Upper lobe of left lung (tissue), 6 donors: Measurements from ENCODE around the gene NEDD4L. TPM values are rescaled to one million over a fixed set of nuclear protein-coding genes. Genes with fewer than 3 reads are reported as not detected.

Source experiments
- ATAC-seq, 2 donors: fragments of 200-7000 bp; cut with Tn5 transposase; one replicate each; pipeline ENCODE4 v1.9.1; 2022; ENCODE audit warnings: mild to moderate bottlenecking in 2 of 2, moderate library complexity in 2 of 2; ENCODE audit not compliant: low FRiP score in 2 of 2
- DNase-seq, 2 donors: peaks; one replicate each; pipeline ENCODE4 v3.0.0-alpha.2; 2019 to 2020
- H3K27ac ChIP-seq, 4 donors: fragments of 200-600 bp; sonication (generic); one replicate each; pipeline ENCODE4 v1.5.1; 2016 to 2019
- H3K27me3 ChIP-seq, 4 donors: fragments of 200-600 bp; sonication (generic); one replicate each; pipeline ENCODE4 v1.5.1; 2017 to 2019
- H3K36me3 ChIP-seq, 4 donors: fragments of 200-600 bp; sonication (generic); one replicate each; pipeline ENCODE4 v1.5.1; 2016 to 2019
- H3K4me1 ChIP-seq, 4 donors: fragments of 200-600 bp; sonication (generic); one replicate each; pipeline ENCODE4 v1.5.1; 2018 to 2019
- H3K4me3 ChIP-seq, 4 donors: fragments of 200-600 bp; sonication (generic); one replicate each; pipeline ENCODE4 v1.5.1; 2017 to 2019; ENCODE audit warnings: mild to moderate bottlenecking in 2 of 4, moderate library complexity in 1 of 4
- H3K9me3 ChIP-seq, 4 donors: fragments of 200-600 bp; sonication (generic); one replicate each; pipeline ENCODE4 v1.5.1; 2018 to 2019
- EP300 ChIP-seq, 4 donors: sonication (generic); formaldehyde crosslinking; IDR thresholded peaks; one replicate each; pipeline ENCODE4 v1.5.1; 2017; ENCODE audit warnings: antibody characterized with exemption in 4 of 4, control low read depth in 2 of 4
- POLR2A ChIP-seq, 4 donors: fragments of 450-650 bp; IDR thresholded peaks; one replicate each; pipeline ENCODE4 v1.5.1; 2016 to 2017; ENCODE audit warnings: antibody characterized with exemption in 4 of 4, mild to moderate bottlenecking in 2 of 4
- POLR2AphosphoS5 ChIP-seq, 2 donors: sonication (generic); formaldehyde crosslinking; IDR thresholded peaks; one replicate each; pipeline ENCODE4 v1.5.1; 2017; ENCODE audit warnings: antibody characterized with exemption in 2 of 2
- WGBS, 2 donors: methylation state at CpG; one replicate each; pipeline ENCODE4 v1.1.5; 2017 to 2018; 5-methylcytosine and 5-hydroxymethylcytosine counted together
- total RNA-seq, 6 donors: library from RNA; depleted of rRNA in 4 of 6; stranded (reverse); fragments of >200 nt in 4 of 6; gene quantifications; one replicate each; pipeline versions ENCODE4 v1.1.0 to v1.2.1, GENCODE V29; 2016 to 2021
- TF ChIP-seq, protein P1 (sequence below), 6 experiments: fragments of 450-650 bp in 4 of 6; fragments of 200-600 bp in 2 of 6; sonication (generic) in 2 of 6; IDR thresholded peaks; one replicate each; pipeline ENCODE4 v1.5.1; 2016 to 2019; ENCODE audit warnings: antibody characterized with exemption in 6 of 6
- donor health status: DM: no; HTN: no; CAD: no; lungs with moderate emphysema.
- donor health status: DM: no; HTN: yes; CAD: no; lungs with severe emphysema.

Gene NEDD4L
- total RNA-seq, 6 donors from 2014 or later, result 148 to 491 (median 300) TPM

DNA sequence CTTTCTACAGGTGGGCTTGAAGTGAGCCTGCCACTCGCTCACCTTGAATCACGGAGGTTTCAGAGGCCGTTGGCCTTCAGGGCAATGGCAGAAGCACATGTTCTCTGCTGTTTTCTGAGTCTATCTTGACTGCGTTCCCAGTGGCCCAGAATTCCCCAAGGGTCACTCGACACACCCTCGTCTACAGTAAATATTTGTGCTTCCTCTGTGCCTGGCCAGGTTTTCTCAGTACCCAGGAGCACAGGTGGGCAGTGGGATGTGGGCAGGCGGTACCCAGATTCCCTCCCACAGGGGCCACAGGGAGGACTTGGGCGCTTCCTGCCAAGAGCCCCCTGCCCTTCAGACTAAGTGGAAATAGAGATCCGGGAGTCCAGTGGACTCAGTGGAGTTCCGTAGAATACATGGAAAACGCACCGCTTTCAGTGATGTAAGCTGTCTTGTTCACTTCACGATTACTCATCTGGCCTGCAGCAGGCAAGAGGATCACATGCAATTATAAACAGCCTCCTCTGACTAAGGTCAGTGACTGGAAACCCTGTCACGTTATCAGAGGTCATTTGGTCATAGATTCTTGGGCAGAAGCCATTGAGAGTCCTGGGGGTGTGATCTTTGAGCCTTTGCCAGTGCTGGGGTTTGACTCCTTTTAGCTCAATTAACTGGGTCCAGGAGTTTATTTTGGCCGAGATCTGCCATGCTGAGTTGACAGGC lies 179.8 kb downstream of the NEDD4L start:
- ATAC-seq, result peak; percentile 77 to 83

GRCh38 chr18:58224425-58224750 lies 180.4 kb downstream of the NEDD4L start:
- Histone ChIP-seq H3K36me3 (no peaks in the 10 kb centered on the region), H3K27ac (peak overlapping the region; percentile 80 to 90 (median 82)), H3K27me3 (no peaks in the 10 kb centered on the region), H3K9me3 (no peaks in the 10 kb centered on the region), H3K4me1 (peaks cover 21 to 50% (median 41%) of the 10 kb centered on the region in 4 donors), H3K4me3 (peak overlapping the region in 3 of 4 donors; percentile 36 to 47 (median 46))
- ATAC-seq (no peak), DNase-seq (no peak)
- WGBS, 2 donors, result 32 to 51% methylated on average over 2 of the region's 2 CpGs
- TF ChIP-seq POLR2A (IDR thresholded peaks at IDR 0.05), result no peak
- TF ChIP-seq EP300 (IDR thresholded peaks at IDR 0.05), result no peak
- no peak for TF ChIP-seq POLR2AphosphoS5 (IDR thresholded peaks at IDR 0.05)
- TF ChIP-seq, protein P1, sequence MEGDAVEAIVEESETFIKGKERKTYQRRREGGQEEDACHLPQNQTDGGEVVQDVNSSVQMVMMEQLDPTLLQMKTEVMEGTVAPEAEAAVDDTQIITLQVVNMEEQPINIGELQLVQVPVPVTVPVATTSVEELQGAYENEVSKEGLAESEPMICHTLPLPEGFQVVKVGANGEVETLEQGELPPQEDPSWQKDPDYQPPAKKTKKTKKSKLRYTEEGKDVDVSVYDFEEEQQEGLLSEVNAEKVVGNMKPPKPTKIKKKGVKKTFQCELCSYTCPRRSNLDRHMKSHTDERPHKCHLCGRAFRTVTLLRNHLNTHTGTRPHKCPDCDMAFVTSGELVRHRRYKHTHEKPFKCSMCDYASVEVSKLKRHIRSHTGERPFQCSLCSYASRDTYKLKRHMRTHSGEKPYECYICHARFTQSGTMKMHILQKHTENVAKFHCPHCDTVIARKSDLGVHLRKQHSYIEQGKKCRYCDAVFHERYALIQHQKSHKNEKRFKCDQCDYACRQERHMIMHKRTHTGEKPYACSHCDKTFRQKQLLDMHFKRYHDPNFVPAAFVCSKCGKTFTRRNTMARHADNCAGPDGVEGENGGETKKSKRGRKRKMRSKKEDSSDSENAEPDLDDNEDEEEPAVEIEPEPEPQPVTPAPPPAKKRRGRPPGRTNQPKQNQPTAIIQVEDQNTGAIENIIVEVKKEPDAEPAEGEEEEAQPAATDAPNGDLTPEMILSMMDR (IDR thresholded peaks at IDR 0.05), result no peak

More for the DNA sequence above, 179.8 kb downstream of the NEDD4L start:
- H3K4me3 ChIP-seq, result peak overlapping the region in 3 of 4 donors; percentile 36 to 47 (median 46)
- peak in 1 of 2 donors; percentile 80 for DNase-seq
- 41 to 46% methylated on average over 11 to 15 of the region's 15 CpGs for WGBS, 2 donors
- peak in 2 of 4 donors; percentile 31 to 55 for TF ChIP-seq POLR2A (IDR thresholded peaks at IDR 0.05)
- TF ChIP-seq, protein P1 (IDR thresholded peaks at IDR 0.05), result no peak
- TF ChIP-seq POLR2AphosphoS5 (IDR thresholded peaks at IDR 0.05), result peak; percentile 75 to 91
- TF ChIP-seq EP300 (IDR thresholded peaks at IDR 0.05), result peak in 2 of 4 donors; percentile 95 to 99
- no peaks in the 10 kb centered on the region for H3K27me3 ChIP-seq
- peak overlapping the region; percentile 80 to 90 (median 82) for H3K27ac ChIP-seq
- H3K9me3 ChIP-seq, result no peaks in the 10 kb centered on the region
- peaks cover 21 to 46% (median 41%) of the 10 kb centered on the region in 4 donors for H3K4me1 ChIP-seq
- no peaks in the 10 kb centered on the region for H3K36me3 ChIP-seq

DNA sequence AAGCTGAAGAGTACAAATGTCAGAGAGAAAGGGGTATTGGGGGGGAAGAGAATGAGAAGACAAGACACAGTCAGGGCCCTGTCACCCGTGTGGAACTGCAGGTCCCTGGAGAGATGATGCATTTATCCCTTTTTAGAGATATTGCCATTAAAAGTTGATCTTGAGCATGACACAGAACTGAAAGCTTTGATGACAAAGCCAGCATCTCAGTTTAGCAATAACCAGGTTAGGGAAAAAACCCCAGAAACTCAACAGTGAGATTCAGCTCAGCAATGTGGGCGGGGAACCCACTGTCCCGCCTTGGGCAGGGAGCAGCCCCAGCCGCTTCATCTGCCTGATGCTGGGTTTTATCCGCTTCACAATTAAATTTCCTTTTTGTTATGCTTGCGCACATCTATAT lies 181.1 kb downstream of the NEDD4L start:
- H3K27me3 ChIP-seq, result no peaks in the 10 kb centered on the region
- H3K36me3 ChIP-seq, result no peaks in the 10 kb centered on the region
- WGBS, 2 donors, result 76 to 87% methylated on average over 6 of the region's 6 CpGs
- no peak for DNase-seq
- H3K4me1 ChIP-seq, result peaks cover 21 to 48% (median 43%) of the 10 kb centered on the region in 4 donors
- H3K27ac ChIP-seq, result peak overlapping the region; percentile 80 to 90 (median 82)
- no peak for TF ChIP-seq POLR2AphosphoS5 (IDR thresholded peaks at IDR 0.05)
- TF ChIP-seq POLR2A (IDR thresholded peaks at IDR 0.05), result no peak
- no peak for TF ChIP-seq EP300 (IDR thresholded peaks at IDR 0.05)
- TF ChIP-seq, protein P1 (IDR thresholded peaks at IDR 0.05), result no peak
- H3K9me3 ChIP-seq, result no peaks in the 10 kb centered on the region
- no peak for ATAC-seq
- H3K4me3 ChIP-seq, result peak overlapping the region in 2 of 4 donors; percentile 13 to 46

DNA sequence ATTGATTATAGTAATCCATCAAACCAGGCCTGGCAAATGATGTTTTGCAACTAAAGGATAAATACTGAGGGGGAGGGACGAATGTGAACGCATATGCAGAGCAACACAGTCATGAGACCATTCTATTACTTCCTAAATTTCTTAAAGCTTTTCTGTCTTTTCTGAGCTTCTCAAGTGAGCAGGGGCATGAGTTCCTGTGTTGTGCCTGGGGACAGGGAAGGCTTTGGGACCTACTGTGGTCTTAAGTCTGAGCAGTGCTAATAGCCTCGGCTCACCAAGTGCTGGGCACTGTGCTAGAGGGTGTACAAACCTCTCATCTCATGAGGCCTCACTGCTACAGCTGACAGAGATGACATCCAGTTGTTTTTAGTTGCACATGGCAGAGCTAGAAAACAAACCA lies 182.4 kb downstream of the NEDD4L start:
- Histone ChIP-seq H3K27ac (peak overlapping the region in 2 of 4 donors; percentile 1 to 13), H3K4me3 (no peak overlapping the region), H3K9me3 (no peaks in the 10 kb centered on the region), H3K27me3 (no peaks in the 10 kb centered on the region), H3K36me3 (no peaks in the 10 kb centered on the region), H3K4me1 (peaks cover 21 to 45% (median 41%) of the 10 kb centered on the region in 4 donors)
- no peak for ATAC-seq
- whole genome bisulfite sequencing, 2 donors, result 57 to 78% methylated on average over 3 of the region's 3 CpGs
- no peak for TF ChIP-seq POLR2A (IDR thresholded peaks at IDR 0.05)
- TF ChIP-seq POLR2AphosphoS5 (IDR thresholded peaks at IDR 0.05), result no peak
- TF ChIP-seq EP300 (IDR thresholded peaks at IDR 0.05), result no peak
- TF ChIP-seq, protein P1 (IDR thresholded peaks at IDR 0.05), result no peak
- DNase-seq, result no peak
